Measurements from ENCODE around the gene NBDY.

DNA sequence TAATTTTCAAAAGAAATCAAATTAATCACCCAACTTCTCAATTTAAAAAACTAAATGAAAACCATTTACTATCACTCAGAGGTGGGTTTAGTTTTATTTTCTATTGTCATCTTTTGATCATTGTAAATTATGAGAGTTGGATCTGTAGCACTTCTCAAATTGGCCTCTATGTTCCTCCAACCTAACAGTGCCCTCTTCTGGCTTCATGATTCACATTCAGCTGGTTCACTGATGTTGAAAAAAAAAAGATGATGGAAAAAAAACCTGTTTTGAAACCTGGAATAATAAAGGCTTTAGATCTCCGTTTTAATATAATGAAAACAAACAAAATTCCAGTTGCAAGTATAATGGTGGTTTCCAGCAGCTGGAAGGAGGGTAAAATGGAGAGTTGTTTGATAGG is 2.4 kb upstream of the NBDY start:
- TF ChIP-seq FOXP2 (optimal IDR thresholded peaks at IDR 0.05; ENCODE audit: borderline replicate concordance, extremely low read depth, extremely low read length, insufficient read depth) (no peak), SIN3A (IDR thresholded peaks at IDR 0.05; ENCODE audit: borderline replicate concordance, insufficient read depth, low read length) (no peak), POLR2AphosphoS5 (IDR thresholded peaks at IDR 0.05; ENCODE audit: low read depth, low read length) (no peak), TAF1 (IDR thresholded peaks at IDR 0.05; ENCODE audit: borderline replicate concordance, insufficient read depth, low read length) (no peak)
- TF ChIP-seq, protein P1, sequence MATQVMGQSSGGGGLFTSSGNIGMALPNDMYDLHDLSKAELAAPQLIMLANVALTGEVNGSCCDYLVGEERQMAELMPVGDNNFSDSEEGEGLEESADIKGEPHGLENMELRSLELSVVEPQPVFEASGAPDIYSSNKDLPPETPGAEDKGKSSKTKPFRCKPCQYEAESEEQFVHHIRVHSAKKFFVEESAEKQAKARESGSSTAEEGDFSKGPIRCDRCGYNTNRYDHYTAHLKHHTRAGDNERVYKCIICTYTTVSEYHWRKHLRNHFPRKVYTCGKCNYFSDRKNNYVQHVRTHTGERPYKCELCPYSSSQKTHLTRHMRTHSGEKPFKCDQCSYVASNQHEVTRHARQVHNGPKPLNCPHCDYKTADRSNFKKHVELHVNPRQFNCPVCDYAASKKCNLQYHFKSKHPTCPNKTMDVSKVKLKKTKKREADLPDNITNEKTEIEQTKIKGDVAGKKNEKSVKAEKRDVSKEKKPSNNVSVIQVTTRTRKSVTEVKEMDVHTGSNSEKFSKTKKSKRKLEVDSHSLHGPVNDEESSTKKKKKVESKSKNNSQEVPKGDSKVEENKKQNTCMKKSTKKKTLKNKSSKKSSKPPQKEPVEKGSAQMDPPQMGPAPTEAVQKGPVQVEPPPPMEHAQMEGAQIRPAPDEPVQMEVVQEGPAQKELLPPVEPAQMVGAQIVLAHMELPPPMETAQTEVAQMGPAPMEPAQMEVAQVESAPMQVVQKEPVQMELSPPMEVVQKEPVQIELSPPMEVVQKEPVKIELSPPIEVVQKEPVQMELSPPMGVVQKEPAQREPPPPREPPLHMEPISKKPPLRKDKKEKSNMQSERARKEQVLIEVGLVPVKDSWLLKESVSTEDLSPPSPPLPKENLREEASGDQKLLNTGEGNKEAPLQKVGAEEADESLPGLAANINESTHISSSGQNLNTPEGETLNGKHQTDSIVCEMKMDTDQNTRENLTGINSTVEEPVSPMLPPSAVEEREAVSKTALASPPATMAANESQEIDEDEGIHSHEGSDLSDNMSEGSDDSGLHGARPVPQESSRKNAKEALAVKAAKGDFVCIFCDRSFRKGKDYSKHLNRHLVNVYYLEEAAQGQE (IDR thresholded peaks at IDR 0.05; ENCODE audit: insufficient read depth in 1 of 2, low read depth in 2 of 2, low read length in 2 of 2): no peak
